ENCODE measurements around the gene UNC45A.
"Not testable (repeated sequence)": the region's sequence is repeated elsewhere in the genome, so short reads cannot be mapped to it uniquely, and the experiment has no call there.

Gene UNC45A

DNA sequence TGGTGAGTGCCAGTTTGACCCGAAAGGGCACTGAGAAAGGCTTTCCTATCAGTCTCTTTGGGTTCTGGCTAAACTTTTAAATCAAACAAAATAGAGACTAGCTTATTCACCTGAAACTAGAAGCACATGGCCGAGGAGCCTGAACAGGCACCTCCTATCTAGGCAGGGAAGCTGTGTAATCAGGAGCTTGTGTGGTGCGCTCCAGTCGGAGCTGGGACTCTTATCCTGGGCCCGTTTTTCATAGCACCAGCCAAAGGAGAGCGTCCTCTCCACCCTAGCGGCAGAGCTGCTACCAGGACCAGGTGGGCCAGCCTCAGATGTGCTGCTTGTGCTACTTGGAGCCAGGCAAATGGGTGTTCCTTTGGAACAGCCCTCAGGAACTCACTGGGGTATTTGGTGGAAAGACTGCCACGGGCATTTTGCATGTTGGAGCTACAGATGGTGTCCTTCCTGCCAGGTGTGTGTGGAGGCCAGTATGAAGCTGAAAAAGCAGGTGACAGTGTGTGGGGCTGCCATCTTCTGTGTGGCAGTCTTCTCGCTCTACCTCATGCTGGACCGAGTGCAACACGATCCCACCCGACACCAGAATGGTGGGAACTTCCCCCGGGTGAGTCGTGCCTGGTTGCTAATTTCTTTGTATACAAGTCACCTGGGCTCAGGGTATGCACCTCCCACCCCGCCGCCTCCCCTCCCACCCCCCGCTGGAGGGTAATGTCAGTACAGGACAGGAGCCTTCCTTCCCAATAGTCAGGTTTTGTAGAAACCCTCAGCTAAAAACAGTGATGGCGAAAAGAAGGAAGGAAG, 31.1 kb upstream of the UNC45A start:
- no peak for DNase-seq

GRCh38 chr15:90904746-90905145, 30.3 kb upstream of the UNC45A start:
- no peak for DNase-seq

GRCh38 chr15:90905306-90906180, 29.5 kb upstream of the UNC45A start:
- no peak for DNase-seq

- DNase-seq = no peak
Measured at GRCh38 chr15:90906181-90906849, 28.8 kb upstream of the UNC45A start.

DNA sequence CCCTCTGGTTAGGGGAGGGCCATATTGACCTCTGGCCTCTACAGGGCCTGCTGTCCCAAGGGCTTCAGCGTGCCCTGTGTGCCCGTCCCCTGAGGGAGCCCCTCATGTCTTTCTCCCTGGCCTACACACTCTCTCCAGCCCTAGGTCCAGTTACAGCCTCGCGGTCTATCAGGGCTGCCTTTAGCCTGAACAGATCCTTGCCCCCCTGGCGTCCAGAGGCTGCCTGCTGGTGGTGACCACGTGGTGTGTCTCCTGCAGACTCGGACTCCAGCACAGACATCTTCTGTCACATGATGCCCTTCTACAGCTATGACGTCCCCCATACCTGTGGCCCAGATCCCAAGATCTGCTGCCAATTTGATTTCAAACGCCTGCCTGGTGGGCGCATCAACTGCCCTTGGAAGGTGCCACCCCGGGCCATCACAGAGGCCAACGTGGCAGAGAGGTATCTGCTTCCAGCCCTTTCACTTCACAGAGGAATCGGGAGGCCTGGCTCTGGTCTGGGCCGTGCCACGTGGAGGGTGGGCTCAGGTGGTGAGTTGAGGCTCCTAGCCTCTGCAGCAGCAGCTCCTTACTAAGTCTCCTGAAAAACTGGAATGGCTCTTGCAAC, 27.9 kb upstream of the UNC45A start:
- no peak for DNase-seq

DNA sequence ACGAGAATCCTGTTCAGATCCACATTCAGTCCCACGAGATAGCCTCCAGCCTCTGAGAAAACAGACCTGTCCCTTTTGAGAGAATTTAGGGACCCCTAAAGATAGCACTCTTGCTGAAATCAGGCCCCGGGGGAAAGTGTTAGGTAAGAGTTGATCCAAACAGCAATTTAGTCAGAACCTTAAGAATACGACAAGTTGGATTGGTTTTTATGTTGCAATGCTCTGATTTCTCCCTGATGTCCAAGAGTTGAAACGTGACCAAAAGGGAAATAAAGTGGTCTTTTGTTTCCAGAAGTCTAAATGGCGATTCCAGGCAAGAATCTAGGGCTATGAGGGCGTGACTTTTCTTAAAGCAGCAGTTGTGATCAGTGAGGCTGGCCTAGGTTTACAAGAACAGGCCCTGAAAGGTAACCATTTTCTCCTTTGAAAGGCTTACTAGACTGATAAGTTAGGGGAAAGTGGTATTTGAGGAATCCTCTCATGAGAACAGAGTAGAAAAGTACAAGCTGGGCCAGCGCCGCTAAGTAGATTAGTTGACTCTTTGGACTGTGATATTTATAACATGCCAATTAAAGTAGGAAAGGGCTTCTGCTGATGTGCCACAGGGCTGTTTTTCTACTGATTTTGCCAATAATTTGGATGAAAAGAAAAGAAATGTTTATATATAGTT, 27.1 kb upstream of the UNC45A start:
- no peak for DNase-seq

DNA sequence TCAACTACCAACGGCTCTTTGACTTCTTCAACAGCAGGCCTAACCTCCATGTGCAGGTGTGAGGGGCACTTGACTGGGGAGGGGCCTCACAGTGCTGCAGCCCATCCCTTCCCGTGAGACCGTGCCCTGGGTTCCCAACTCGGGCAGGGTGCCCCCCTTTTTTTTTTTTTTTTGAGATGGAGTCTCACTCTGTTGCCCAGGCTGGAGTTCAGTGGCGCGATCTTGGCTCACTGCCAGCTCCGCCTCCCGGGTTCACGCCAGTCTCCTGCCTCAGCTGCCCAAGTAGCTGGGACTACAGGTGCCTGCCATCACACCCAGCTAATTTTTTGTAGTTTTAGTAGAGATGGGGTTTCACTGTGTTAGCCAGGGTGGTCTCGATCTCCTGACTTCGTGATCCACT, 25.6 kb upstream of the UNC45A start:
- not testable (repeated sequence) for DNase-seq

- no peak for DNase-seq
Measured at GRCh38 chr15:90909976-90910375, 25.1 kb upstream of the UNC45A start.

GRCh38 chr15:90910441-90911301, 24.4 kb upstream of the UNC45A start:
- no peak for DNase-seq

- DNase-seq = no peak
Measured at GRCh38 chr15:90911302-90911623, 23.8 kb upstream of the UNC45A start.

- DNase-seq = no peak
Measured at GRCh38 chr15:90911906-90912769, 22.9 kb upstream of the UNC45A start.

DNA sequence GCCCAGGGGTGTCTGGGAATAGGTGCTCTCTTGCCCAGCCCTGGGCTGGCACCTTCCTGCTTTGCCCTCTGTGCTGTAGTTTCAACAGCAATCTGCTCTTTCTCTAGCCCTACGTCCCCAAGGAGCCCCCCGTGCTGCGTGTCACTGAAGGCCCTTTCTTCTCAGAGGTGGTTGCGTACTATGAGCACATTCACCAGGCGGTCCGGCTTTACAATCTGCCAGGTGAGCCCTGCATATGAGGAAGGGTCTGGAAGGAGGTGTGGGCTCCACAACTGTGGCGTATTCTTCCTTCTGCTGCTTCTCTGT, 22.4 kb upstream of the UNC45A start:
- DNase-seq = no peak

- no peak for DNase-seq
Measured at GRCh38 chr15:90913398-90913944, 21.6 kb upstream of the UNC45A start.

DNA sequence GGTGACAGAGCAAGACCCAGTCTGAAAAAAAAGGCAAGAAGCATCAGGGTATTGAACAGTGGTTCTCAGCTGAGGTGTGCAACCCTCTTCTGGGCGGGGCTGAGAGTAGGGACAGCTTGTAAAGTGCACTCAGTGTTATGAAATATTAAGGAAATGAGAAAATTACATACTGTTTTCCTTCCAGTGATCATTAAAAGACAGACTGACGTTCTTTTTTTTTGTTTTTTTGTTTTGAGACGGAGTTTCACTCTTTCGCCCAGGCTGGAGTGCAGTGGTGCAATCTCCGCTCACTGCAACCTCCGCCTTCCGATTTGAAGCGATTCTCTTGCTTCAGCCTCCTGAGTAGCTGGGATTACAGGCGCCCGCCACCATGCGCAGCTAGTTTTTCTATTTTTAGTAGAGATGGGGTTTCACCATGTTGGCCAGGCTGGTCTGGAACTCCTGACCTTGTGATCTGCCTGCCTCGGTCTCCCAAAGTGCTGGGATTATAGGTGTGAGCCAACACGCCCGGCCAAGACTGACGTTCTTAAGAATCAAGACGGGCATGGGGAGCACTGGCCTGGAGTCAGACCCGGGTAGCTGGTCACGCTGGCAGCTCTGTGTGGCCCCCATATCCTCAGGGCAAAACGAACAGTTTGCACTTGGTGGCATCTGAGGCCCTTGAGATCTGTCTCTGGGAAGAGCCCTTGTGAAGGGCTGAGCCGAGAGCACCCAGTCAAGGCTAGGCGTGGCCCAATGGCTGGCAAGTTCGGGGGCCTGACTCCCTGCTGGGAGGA, 20.6 kb upstream of the UNC45A start:
- no peak for DNase-seq

DNA sequence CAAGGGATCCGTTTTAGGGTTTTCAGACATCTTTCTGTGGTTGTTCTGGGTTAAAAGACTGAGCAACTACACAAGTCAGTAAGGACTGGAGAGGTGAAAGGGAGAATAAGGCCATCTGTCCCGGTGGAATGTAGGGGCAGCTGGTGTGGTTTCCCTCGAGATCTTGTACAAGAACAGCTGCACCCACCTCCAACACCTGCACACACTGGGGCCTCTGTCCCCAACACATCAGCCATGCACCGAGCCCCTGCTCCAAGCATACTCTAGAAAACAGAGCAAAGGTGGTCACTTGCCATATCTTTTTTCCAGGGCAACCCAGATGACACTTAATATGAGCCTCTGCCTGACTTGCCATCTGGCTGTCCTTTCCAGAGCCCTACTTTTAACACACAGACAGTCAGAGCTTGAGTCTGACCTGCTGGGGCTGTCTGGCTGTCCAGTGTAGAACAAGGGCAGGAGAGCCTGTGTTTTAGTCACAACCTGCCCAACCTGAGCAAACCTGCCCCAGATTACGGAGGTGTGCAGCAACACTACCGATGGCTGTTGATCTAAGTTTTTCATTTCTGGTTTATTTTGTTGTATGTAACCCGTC, 19.8 kb upstream of the UNC45A start:
- DNase-seq = no peak

DNA sequence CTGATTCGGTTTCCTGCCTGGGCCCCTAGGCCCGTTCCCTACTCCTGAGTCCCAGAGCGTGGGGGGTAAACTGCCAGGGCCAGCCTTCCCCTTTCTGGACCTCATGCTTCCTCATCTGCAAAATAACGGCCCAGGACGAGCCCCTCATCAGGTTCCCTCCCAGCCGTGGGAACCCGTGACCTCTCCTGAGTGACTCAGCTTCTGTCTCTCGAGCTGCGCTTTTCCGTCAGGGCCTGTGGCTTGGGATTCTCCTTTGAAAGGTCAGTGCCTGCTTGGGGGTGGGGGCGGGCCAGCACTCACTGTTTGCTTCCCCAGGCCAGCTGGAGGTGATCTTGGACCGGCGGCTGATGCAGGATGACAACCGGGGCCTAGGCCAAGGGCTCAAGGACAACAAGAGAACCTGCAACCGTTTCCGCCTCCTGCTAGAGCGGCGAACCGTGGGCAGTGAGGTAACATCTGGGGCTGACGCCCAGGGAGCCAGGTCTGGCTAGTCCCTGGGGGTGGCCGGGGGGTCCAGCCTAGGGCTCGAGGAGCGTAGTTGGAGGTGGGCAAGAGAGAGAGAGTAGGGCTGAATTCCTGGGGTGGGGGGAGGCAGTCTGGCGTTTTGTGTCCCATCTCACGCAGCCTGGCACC, 19.2 kb upstream of the UNC45A start:
- no peak for DNase-seq

GRCh38 chr15:90916461-90916860, 18.6 kb upstream of the UNC45A start:
- no peak for DNase-seq

- DNase-seq = no peak
Measured at GRCh38 chr15:90917569-90917968, 17.5 kb upstream of the UNC45A start.

Measured in activated CD4-positive, CD25-positive, alpha-beta regulatory T cell treated with anti-CD3 and anti-CD28 coated beads, Interleukin-2, amount 50 U/mL, for 72 hours (primary cell).